ENCODE data around the gene SOCS3. TPM values are rescaled to one million over a fixed set of nuclear protein-coding genes. Genes with fewer than 3 reads are reported as not detected.
A peak's percentile ranks its signal among the peaks of the same experiment; 100 is the strongest.

Gene SOCS3
- total and polyA plus RNA-seq, 2 experiments from 2014 or later = 13.2 to 32.9 TPM

DNA sequence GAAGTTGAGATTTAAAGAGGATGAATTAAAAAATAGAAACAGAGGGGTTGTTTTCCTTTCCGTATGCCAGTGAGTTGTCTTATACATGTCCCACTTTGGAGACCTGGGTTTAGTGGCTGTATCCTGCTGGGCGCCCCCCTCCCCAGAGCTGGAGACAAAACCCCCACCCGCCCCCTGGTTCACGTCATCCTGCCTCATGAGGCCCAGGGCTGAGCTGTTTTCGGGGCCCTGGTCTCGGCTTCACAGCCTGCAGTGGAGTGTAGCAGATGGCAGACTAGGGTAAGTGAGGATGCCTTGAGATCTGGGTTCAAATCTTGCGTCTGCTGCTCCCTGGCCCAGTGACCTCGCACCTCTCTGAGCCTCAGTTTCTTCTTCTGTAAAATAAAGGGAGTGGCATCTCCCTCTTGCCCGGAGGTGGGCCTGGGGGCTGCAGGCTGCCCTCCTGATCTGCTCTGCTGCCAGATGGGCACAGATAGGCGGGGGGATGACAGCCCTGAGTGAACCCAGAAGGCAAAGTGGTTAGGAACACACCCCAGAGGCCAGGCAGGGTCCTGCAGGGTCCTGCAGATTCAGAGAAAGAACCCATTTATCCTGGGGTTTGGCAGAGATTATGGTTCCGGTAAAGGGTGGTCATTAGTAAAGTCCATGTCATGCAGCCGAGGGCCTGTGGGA is 45.1 kb downstream of the SOCS3 start:
- Mint-ChIP-seq H3K36me3 (ENCODE audit: low read depth) (no peaks in the 10 kb centered on the region), H3K9me3 (no peaks in the 10 kb centered on the region), H3K27ac (peak overlapping the region; percentile 87), H3K27me3 (ENCODE audit: insufficient read depth, low read depth, poor library complexity) (peaks cover 40% of the 10 kb centered on the region), H3K4me3 (peak overlapping the region; percentile 64), H3K4me1 (peaks cover 44% of the 10 kb centered on the region)
- peaks cover 38% of the 10 kb centered on the region for H3K4me1 ChIP-seq (ENCODE audit: insufficient read depth)
- no peaks in the 10 kb centered on the region for H4K20me1 ChIP-seq (replicated peaks; ENCODE audit: insufficient read depth)
- H3K27ac ChIP-seq (ENCODE audit: low read depth) = peak overlapping the region; percentile 95
- ATAC-seq = peak; percentile 7
- DNase-seq (ENCODE audit: low spot score) = peak; percentile 38
- peaks cover 36% of the 10 kb centered on the region for H3F3A ChIP-seq (replicated peaks; ENCODE audit: low read depth)
- H3K4me3 ChIP-seq = peak overlapping the region; percentile 72
- H3K4me2 ChIP-seq = peak overlapping the region; percentile 86
- H3K9me2 ChIP-seq (ENCODE audit: insufficient read depth) = no peaks in the 10 kb centered on the region
- H3K79me2 ChIP-seq (replicated peaks; ENCODE audit: insufficient read depth) = no peaks in the 10 kb centered on the region
- no peak overlapping the region for H2AFZ ChIP-seq
- TF ChIP-seq, protein P1, sequence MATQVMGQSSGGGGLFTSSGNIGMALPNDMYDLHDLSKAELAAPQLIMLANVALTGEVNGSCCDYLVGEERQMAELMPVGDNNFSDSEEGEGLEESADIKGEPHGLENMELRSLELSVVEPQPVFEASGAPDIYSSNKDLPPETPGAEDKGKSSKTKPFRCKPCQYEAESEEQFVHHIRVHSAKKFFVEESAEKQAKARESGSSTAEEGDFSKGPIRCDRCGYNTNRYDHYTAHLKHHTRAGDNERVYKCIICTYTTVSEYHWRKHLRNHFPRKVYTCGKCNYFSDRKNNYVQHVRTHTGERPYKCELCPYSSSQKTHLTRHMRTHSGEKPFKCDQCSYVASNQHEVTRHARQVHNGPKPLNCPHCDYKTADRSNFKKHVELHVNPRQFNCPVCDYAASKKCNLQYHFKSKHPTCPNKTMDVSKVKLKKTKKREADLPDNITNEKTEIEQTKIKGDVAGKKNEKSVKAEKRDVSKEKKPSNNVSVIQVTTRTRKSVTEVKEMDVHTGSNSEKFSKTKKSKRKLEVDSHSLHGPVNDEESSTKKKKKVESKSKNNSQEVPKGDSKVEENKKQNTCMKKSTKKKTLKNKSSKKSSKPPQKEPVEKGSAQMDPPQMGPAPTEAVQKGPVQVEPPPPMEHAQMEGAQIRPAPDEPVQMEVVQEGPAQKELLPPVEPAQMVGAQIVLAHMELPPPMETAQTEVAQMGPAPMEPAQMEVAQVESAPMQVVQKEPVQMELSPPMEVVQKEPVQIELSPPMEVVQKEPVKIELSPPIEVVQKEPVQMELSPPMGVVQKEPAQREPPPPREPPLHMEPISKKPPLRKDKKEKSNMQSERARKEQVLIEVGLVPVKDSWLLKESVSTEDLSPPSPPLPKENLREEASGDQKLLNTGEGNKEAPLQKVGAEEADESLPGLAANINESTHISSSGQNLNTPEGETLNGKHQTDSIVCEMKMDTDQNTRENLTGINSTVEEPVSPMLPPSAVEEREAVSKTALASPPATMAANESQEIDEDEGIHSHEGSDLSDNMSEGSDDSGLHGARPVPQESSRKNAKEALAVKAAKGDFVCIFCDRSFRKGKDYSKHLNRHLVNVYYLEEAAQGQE (IDR thresholded peaks at IDR 0.05; ENCODE audit: unreplicated experiment) = no peak
- TF ChIP-seq, protein P2, sequence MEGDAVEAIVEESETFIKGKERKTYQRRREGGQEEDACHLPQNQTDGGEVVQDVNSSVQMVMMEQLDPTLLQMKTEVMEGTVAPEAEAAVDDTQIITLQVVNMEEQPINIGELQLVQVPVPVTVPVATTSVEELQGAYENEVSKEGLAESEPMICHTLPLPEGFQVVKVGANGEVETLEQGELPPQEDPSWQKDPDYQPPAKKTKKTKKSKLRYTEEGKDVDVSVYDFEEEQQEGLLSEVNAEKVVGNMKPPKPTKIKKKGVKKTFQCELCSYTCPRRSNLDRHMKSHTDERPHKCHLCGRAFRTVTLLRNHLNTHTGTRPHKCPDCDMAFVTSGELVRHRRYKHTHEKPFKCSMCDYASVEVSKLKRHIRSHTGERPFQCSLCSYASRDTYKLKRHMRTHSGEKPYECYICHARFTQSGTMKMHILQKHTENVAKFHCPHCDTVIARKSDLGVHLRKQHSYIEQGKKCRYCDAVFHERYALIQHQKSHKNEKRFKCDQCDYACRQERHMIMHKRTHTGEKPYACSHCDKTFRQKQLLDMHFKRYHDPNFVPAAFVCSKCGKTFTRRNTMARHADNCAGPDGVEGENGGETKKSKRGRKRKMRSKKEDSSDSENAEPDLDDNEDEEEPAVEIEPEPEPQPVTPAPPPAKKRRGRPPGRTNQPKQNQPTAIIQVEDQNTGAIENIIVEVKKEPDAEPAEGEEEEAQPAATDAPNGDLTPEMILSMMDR (conservative IDR thresholded peaks at IDR 0.05; ENCODE audit: low read depth in 2 of 2) = peak in 1 of 2 experiments; percentile 47; a peak in 1 of 4 replicates
- 0 out of 2 replicates have a peak, but pooled peaks cover 3% of the 10 kb centered on the region for H3K27me3 ChIP-seq (ENCODE audit: insufficient read depth)
- H3K36me3 ChIP-seq (ENCODE audit: insufficient read depth) = no peaks in the 10 kb centered on the region

DNA sequence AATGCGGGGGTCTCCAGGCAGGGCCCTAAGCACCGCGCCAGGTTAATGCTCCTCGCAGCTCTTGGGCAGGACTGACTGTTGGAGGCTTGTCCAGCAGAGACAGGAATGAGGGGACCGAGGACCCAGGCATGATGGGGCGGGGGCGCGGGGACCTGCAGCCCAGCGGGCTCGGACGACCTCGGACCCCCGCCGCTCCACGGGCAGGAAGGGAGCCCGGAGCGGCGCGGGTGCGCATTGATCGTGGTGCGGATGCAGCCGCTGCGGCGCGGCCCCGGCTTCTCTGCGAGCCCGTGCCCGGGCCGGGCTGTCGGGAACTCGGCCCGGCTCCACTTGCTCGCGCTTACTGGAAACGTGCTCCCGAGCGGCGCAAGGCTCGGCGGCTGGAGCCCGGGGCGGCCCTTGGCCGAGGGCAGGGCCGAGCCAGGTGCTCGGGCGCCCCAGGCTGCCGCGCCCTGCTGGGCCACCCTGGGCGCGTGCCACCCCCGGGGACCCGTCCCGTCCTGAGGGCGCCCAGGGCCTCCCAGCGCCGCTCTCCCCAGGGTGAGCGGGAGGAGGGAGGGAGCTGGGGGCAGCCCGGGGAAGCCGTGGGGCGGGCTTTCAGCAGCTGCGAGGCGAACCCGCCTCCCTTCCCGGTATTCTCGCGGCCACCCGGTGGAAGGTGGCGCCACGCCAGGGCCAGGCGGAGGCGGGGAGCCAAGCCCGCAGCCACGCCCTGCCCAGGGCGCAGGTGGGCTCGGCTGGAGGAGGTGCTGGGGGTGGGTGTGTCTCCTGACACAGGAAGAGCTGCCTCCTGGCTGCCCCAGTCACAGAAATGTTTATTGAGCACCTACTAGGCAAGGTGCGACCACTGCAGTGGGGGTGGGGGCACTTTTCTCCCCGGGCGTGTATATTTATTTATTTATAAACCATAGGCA is 45.9 kb downstream of the SOCS3 start:
- peaks cover 40% of the 10 kb centered on the region for H3K27me3 Mint-ChIP-seq (ENCODE audit: insufficient read depth, low read depth, poor library complexity)
- no peaks in the 10 kb centered on the region for H3K9me2 ChIP-seq (ENCODE audit: insufficient read depth)
- DNase-seq (ENCODE audit: low spot score) (peak; percentile 92), ATAC-seq (peak; percentile 75)
- 0 out of 2 replicates have a peak, but pooled peaks cover 3% of the 10 kb centered on the region for H3K27me3 ChIP-seq (ENCODE audit: insufficient read depth)
- H3K27ac Mint-ChIP-seq = peak overlapping the region; percentile 81; the same call in 1 of the 2 replicates
- H3K4me2 ChIP-seq = peak overlapping the region; percentile 86
- H3K9me3 Mint-ChIP-seq = no peaks in the 10 kb centered on the region
- peak overlapping the region; percentile 72 for H3K4me3 ChIP-seq
- 0 out of 2 replicates have a peak overlapping the region, but pooled peaks have one; percentile 76 for H2AFZ ChIP-seq
- no peaks in the 10 kb centered on the region for H3K36me3 Mint-ChIP-seq (ENCODE audit: low read depth)
- H3K4me1 ChIP-seq (ENCODE audit: insufficient read depth) = peaks cover 38% of the 10 kb centered on the region
- H4K20me1 ChIP-seq (replicated peaks; ENCODE audit: insufficient read depth) = no peaks in the 10 kb centered on the region
- no peaks in the 10 kb centered on the region for H3K36me3 ChIP-seq (ENCODE audit: insufficient read depth)
- H3K27ac ChIP-seq (ENCODE audit: low read depth) = peak overlapping the region; percentile 95; the same call in 1 of the 2 replicates
- H3K4me3 Mint-ChIP-seq = peak overlapping the region; percentile 73
- peaks cover 42% of the 10 kb centered on the region for H3F3A ChIP-seq (replicated peaks; ENCODE audit: low read depth)
- H3K79me2 ChIP-seq (replicated peaks; ENCODE audit: insufficient read depth) = no peaks in the 10 kb centered on the region
- H3K4me1 Mint-ChIP-seq = peaks cover 41% of the 10 kb centered on the region
- TF ChIP-seq, protein P1 (IDR thresholded peaks at IDR 0.05; ENCODE audit: unreplicated experiment) = no peak
- TF ChIP-seq, protein P2 (conservative IDR thresholded peaks at IDR 0.05; ENCODE audit: low read depth in 2 of 2) = 0 out of 4 replicates have a peak, but pooled peaks of 1 of the 2 experiments have one; percentile 18
- TF ChIP-seq NANOG (IDR thresholded peaks at IDR 0.05; ENCODE audit: borderline replicate concordance) (no peak), ZNF331 (CRISPR knock-in tag; IDR thresholded peaks at IDR 0.05; ENCODE audit: low read depth) (no peak), POLR2AphosphoS5 (IDR thresholded peaks at IDR 0.05; ENCODE audit: low read depth) (peak; percentile 67)
